H1 (cell line): Measurements from ENCODE around the gene DEXI. TPM values are rescaled to one million over a fixed set of nuclear protein-coding genes. Genes with fewer than 3 reads are reported as not detected.
A peak's percentile ranks its signal among the peaks of the same experiment; 100 is the strongest.

Experiments
- CTCF ChIA-PET: fragments of 300-600 bp; sonication (Branson Sonifier 250); formaldehyde crosslinking; loops from one replicate; lab custom pipeline; 2021; ENCODE audit not compliant: partially characterized antibody; lab: Charles Lee
- POLR2A ChIA-PET: fragments of 300-600 bp; sonication (Branson Sonifier 250); formaldehyde crosslinking; loops from one replicate; lab custom pipeline; 2021; ENCODE audit warnings: inconsistent platforms; ENCODE audit not compliant: partially characterized antibody; lab: Charles Lee
- DNase-seq, 2 experiments: peaks; one replicate each; pipeline versions ENCODE4 v3.0.0 to v3.0.0-alpha.2; 2010 to 2022; ENCODE audit warnings: low spot score in 2 of 2, low read depth in 1 of 2, mixed read lengths in 1 of 2
- FAIRE-seq: peaks from 2 replicates; lab custom pipeline; 2011; peaks lifted over from hg19 to GRCh38; lab: Jason Lieb, UNC
- H2AFZ ChIP-seq: 2 replicates; pipeline ENCODE4 v1.8.1; 2012; ENCODE audit warnings: low read length, inconsistent platforms
- H2AK5ac ChIP-seq: 2 replicates; pipeline ENCODE4 v1.6.1; 2013; ENCODE audit warnings: low read depth, low read length
- H2BK120ac ChIP-seq: replicated peaks from 2 replicates; pipeline ENCODE3; 2013; ENCODE audit warnings: low read depth, low read length, inconsistent platforms
- H2BK12ac ChIP-seq: 2 replicates; pipeline ENCODE4 v1.6.1; 2013; ENCODE audit warnings: low read depth, low read length
- H2BK15ac ChIP-seq: 2 replicates; pipeline ENCODE4 v1.6.1; 2013; ENCODE audit warnings: low read length
- H2BK20ac ChIP-seq: 2 replicates; pipeline ENCODE4 v1.6.1; 2013; ENCODE audit warnings: low read length
- H2BK5ac ChIP-seq: 2 replicates; pipeline ENCODE4 v1.6.1; 2013; ENCODE audit warnings: low read depth, low read length
- H3K14ac ChIP-seq: 2 replicates; pipeline ENCODE4 v1.6.1; 2013; ENCODE audit warnings: inconsistent platforms; ENCODE audit not compliant: insufficient read length
- H3K18ac ChIP-seq: 2 replicates; pipeline ENCODE4 v1.6.1; 2013; ENCODE audit warnings: low read length; ENCODE audit errors: extremely low read depth
- H3K23ac ChIP-seq: 2 replicates; pipeline ENCODE4 v1.6.1; 2013; ENCODE audit warnings: inconsistent platforms; ENCODE audit not compliant: insufficient read length
- H3K23me2 ChIP-seq: 2 replicates; pipeline ENCODE4 v1.6.1; 2013; ENCODE audit warnings: low read depth, low read length
- H3K27ac ChIP-seq: 2 replicates; pipeline ENCODE4 v1.6.1; 2011; ENCODE audit warnings: low read depth, low read length, inconsistent platforms
- H3K27me3 ChIP-seq, 4 experiments: replicated peaks in 1 of 4; 1 replicate in 1 of 4; 2 replicates in 3 of 4; pipeline versions ENCODE4 v1.6.1 to v1.8.1; 2011 to 2013; ENCODE audit warnings: low read length in 3 of 4, mild to moderate bottlenecking in 3 of 4, inconsistent platforms in 2 of 4, mixed read lengths in 2 of 4, moderate library complexity in 1 of 4; ENCODE audit not compliant: control insufficient read depth in 3 of 4, insufficient read depth in 3 of 4; ENCODE audit errors: extremely low read depth in 1 of 4
- H3K36me3 ChIP-seq, 4 experiments: 2 replicates each; pipeline versions ENCODE4 v1.6.1 to v1.8.1; 2011 to 2013; ENCODE audit warnings: mild to moderate bottlenecking in 4 of 4, low read length in 3 of 4, moderate library complexity in 2 of 4, control low read depth in 1 of 4, inconsistent platforms in 1 of 4; ENCODE audit not compliant: insufficient read depth in 4 of 4, control insufficient read depth in 2 of 4
- H3K4ac ChIP-seq: replicated peaks from 2 replicates; pipeline ENCODE3; 2013; ENCODE audit warnings: low read length, low read depth, mixed read lengths, inconsistent platforms; ENCODE audit not compliant: insufficient read length
- H3K4me1 ChIP-seq, 4 experiments: replicated peaks in 1 of 4; 1 replicate in 1 of 4; 2 replicates in 3 of 4; pipeline versions ENCODE4 v1.6.1 to v1.8.1; 2011 to 2013; ENCODE audit warnings: low read length in 3 of 4, inconsistent platforms in 2 of 4, mixed read lengths in 1 of 4; ENCODE audit not compliant: insufficient read depth in 4 of 4, control insufficient read depth in 3 of 4
- H3K4me2 ChIP-seq, 2 experiments: 2 replicates each; pipeline versions ENCODE4 v1.6.1 to v1.8.1; 2011 to 2013; ENCODE audit warnings: low read depth in 2 of 2, low read length in 2 of 2, control low read depth in 1 of 2, inconsistent platforms in 1 of 2, mild to moderate bottlenecking in 1 of 2; ENCODE audit not compliant: insufficient read depth in 1 of 2
- H3K4me3 ChIP-seq, 4 experiments: fragments of 200-600, 300-600 bp in 1 of 4; sonication (generic), shearing (Covaris generic), sonication (Bioruptor Twin) in 1 of 4; 2 replicates each; pipeline versions ENCODE4 v1.5.1 to v1.8.1; 2011 to 2016; ENCODE audit warnings: low read length in 4 of 4, low read depth in 3 of 4, control low read depth in 2 of 4, inconsistent platforms in 2 of 4, mild to moderate bottlenecking in 2 of 4, mixed read lengths in 1 of 4, moderate library complexity in 1 of 4; ENCODE audit not compliant: insufficient read depth in 2 of 4; ENCODE audit errors: extremely low read depth in 1 of 4
- H3K56ac ChIP-seq: replicated peaks from 2 replicates; pipeline ENCODE3; 2013; ENCODE audit warnings: low read depth, mild to moderate bottlenecking, mixed read lengths, low read length, inconsistent platforms; ENCODE audit not compliant: insufficient read length
- H3K79me1 ChIP-seq: 2 replicates; pipeline ENCODE4 v1.6.1; 2013; ENCODE audit warnings: low read depth, low read length, control low read depth
- H3K79me2 ChIP-seq, 2 experiments: 2 replicates each; pipeline versions ENCODE4 v1.6.1 to v1.8.1; 2012 to 2013; ENCODE audit warnings: low read length in 2 of 2, mild to moderate bottlenecking in 2 of 2, inconsistent platforms in 1 of 2; ENCODE audit not compliant: insufficient read depth in 2 of 2, control insufficient read depth in 1 of 2
- H3K9ac ChIP-seq, 4 experiments: replicated peaks in 1 of 4; 1 replicate in 1 of 4; 2 replicates in 3 of 4; pipeline versions ENCODE4 v1.6.1 to v1.8.1; 2011 to 2013; ENCODE audit warnings: low read depth in 3 of 4, low read length in 3 of 4, control low read depth in 2 of 4, mild to moderate bottlenecking in 2 of 4, moderate library complexity in 2 of 4, inconsistent platforms in 1 of 4; ENCODE audit errors: extremely low read depth in 1 of 4
- H3K9me3 ChIP-seq, 2 experiments: 2 replicates each; pipeline versions ENCODE4 v1.6.1 to v1.8.1; 2012 to 2013; ENCODE audit warnings: mild to moderate bottlenecking in 2 of 2, moderate library complexity in 2 of 2, control low read depth in 1 of 2, inconsistent platforms in 1 of 2, low read depth in 1 of 2, low read length in 1 of 2, mixed read lengths in 1 of 2; ENCODE audit not compliant: insufficient read depth in 2 of 2
- H4K20me1 ChIP-seq, 2 experiments: replicated peaks in 1 of 2; 2 replicates each; pipeline versions ENCODE3 to v1.8.1; 2011 to 2013; ENCODE audit warnings: inconsistent platforms in 2 of 2, low read length in 2 of 2, mild to moderate bottlenecking in 1 of 2; ENCODE audit not compliant: insufficient read depth in 2 of 2, control insufficient read depth in 1 of 2
- H4K5ac ChIP-seq: 2 replicates; pipeline ENCODE4 v1.6.1; 2013; ENCODE audit warnings: low read length, low read depth, mixed read lengths, inconsistent platforms; ENCODE audit not compliant: insufficient read length
- H4K8ac ChIP-seq: 2 replicates; pipeline ENCODE4 v1.8.0; 2013; ENCODE audit warnings: mild to moderate bottlenecking, moderate library complexity, low read length, inconsistent platforms; ENCODE audit not compliant: insufficient read depth; ENCODE audit errors: extremely low read depth
- H4K91ac ChIP-seq: replicated peaks from 2 replicates; pipeline ENCODE3; 2013; ENCODE audit warnings: low read length, mixed read lengths, inconsistent platforms; ENCODE audit not compliant: insufficient read length
- PHF8 ChIP-seq: fragments of 200-600 bp; sonication (generic); conservative IDR thresholded peaks from 2 replicates; pipeline ENCODE4 v1.7.1; 2012; ENCODE audit warnings: low read depth, mild to moderate bottlenecking, inconsistent platforms, low read length, moderate library complexity
- whole genome bisulfite sequencing, 2 experiments: shearing (Covaris generic) in 1 of 2; methylation state at CpG; one replicate each; pipeline versions ENCODE4 v1.1.6 to v1.1.7; 2013 to 2015; ENCODE audit warnings: low lambda C conversion rate in 2 of 2, mixed read lengths in 2 of 2, inconsistent platforms in 1 of 2, low coverage in 1 of 2, missing lambda C conversion rate in 1 of 2; ENCODE audit not compliant: insufficient replicate concordance in 2 of 2, insufficient coverage in 1 of 2, insufficient read length in 1 of 2; ENCODE audit errors: extremely low coverage in 1 of 2, missing lambda C conversion rate in 1 of 2; 5-methylcytosine and 5-hydroxymethylcytosine counted together
- polyA plus RNA-seq, 7 experiments: library from polyadenylated mRNA; depleted of rRNA in 3 of 7; stranded (reverse) in 5 of 7; unstranded in 2 of 7; fragments of >200 nt in 5 of 7; fragments of 200-250 nt in 2 of 7; gene quantifications; 1 replicate in 5 of 7; 2 replicates in 1 of 7; 4 replicates in 1 of 7; pipeline versions ENCODE4 v1.2.1 to v1.2.3, GENCODE V29; 2011 to 2013; ENCODE audit warnings: missing spikeins in 2 of 7, mixed read lengths in 2 of 7
- total RNA-seq: library from RNA; stranded (reverse); fragmentation: NEBNext Ultra II Directional; extraction: Animal tissue kit (Norgen Biotek cat#: 25700); gene quantifications from 2 replicates; pipeline ENCODE4 v1.2.1, GENCODE V29; 2021

The DEXI gene
- total and polyA plus RNA-seq, 2 of the 8 experiments (the other 6 are each of a cell fraction or from before 2014, with no cell fraction given), result 39.5 to 47.3 TPM

DNA sequence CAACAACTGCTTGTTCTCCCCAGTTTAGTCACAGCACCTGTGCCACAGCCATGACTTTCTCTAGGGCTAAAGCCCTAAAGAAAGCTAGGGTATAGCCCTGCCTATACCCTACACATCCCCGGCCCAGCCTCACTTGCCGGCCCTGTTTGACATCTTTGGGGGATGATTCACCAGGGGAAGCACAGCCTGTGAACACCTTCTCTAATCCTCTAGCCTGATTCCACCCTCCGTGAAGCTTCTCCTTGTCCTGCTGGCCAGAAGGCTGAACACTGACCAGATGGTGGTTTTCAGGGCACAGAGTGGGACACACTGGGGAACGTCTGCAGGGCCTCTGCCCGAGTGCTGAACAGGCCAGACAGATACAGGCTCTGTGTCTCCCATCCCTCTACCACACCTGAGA, 8.1 kb upstream of the DEXI start:
- Histone ChIP-seq H3K36me3 (no peaks in the 10 kb centered on the region), H4K20me1 (peaks cover 5 to 8% of the 10 kb centered on the region in 2 experiments), H2AFZ (no peak overlapping the region), H3K23me2 (no peaks in the 10 kb centered on the region; the same call in 1 of the 2 replicates), H2AK5ac (0 out of 2 replicates have a peak overlapping the region, but pooled peaks have one; percentile 34), H4K5ac (no peak overlapping the region), H3K9ac (no peak overlapping the region), H3K4me2 (peak overlapping the region in 1 of 2 experiments; percentile 28; a peak in 1 of 4 replicates), H3K4me3 (no peak overlapping the region), H3K23ac (no peak overlapping the region), H3K79me1 (peaks cover 7% of the 10 kb centered on the region), H3K9me3 (no peaks in the 10 kb centered on the region), H3K27me3 (no peaks in the 10 kb centered on the region), H3K4me1 (peaks cover 20 to 39% (median 27%) of the 10 kb centered on the region in 4 experiments), H3K14ac (no peak overlapping the region), H2BK15ac (peak overlapping the region; percentile 92), H4K8ac (no peak overlapping the region), H3K79me2 (peaks cover 0 to 53% of the 10 kb centered on the region in 2 experiments; a peak in 2 of 4 replicates), H2BK120ac (no peak overlapping the region), H2BK20ac (no peak overlapping the region), H3K56ac (no peak overlapping the region), H2BK5ac (0 out of 2 replicates have a peak overlapping the region, but pooled peaks have one; percentile 27), H3K18ac (no peak overlapping the region), H3K4ac (no peak overlapping the region), H2BK12ac (peak overlapping the region; percentile 93; the same call in 1 of the 2 replicates), H4K91ac (no peak overlapping the region), H3K27ac (no peak overlapping the region)
- FAIRE-seq, result no peak
- WGBS, 2 experiments, result 76% methylated on average over 5 of the region's 5 CpGs; no CpG with 5 or more reads in 1 of the 2 experiments
- DNase-seq, result no peak
- ChIA-PET CTCF (interaction anchor here (0.7 to 7.8 kb wide), 13 partner anchors 10 to 647 kb away, joined by 3 to 117 read pairs (median 4); no protein-coding TSS in a partner anchor), POLR2A (interaction anchor here (0.7 to 2.9 kb wide), 3 partner anchors 13 to 456 kb away, joined by 3 to 11 read pairs (median 4); no protein-coding TSS in a partner anchor)
- no peak for TF ChIP-seq PHF8
